SK-N-SH treated with all-trans-retinoic acid at 6 μM for 48 hours (cell line): ENCODE data around the gene CEP350.

Experiments
- ATAC-seq: fragments of 200-7000 bp; cut with Tn5 transposase; 3 replicates; pipeline ENCODE4 v1.9.1; 2020; ENCODE audit warnings: mild to moderate bottlenecking, moderate library complexity
- ARNTL ChIP-seq: fragments of 450-650 bp; formaldehyde crosslinking; IDR thresholded peaks from 2 replicates; pipeline ENCODE4 v1.5.0; 2020; ENCODE audit warnings: low read depth, mild to moderate bottlenecking, moderate library complexity, borderline replicate concordance
- BACH2 ChIP-seq: fragments of 250-450 bp; sonication (Bioruptor Pico); IDR thresholded peaks from 2 replicates; pipeline ENCODE4 v1.9.0; 2021; ENCODE audit warnings: mild to moderate bottlenecking, borderline replicate concordance
- CREB5 ChIP-seq: fragments of 250-450 bp; sonication (Bioruptor Pico); IDR thresholded peaks from 2 replicates; pipeline ENCODE4 v1.5.1; 2020; ENCODE audit warnings: low read depth, mild to moderate bottlenecking, moderate library complexity
- CSDC2 ChIP-seq: fragments of 250-450 bp; sonication (Bioruptor Pico); IDR thresholded peaks from 2 replicates; pipeline ENCODE4 v1.5.0; 2020; ENCODE audit warnings: mild to moderate bottlenecking, moderate library complexity
- ESRRG ChIP-seq: fragments of 250-450 bp; sonication (Bioruptor Pico); IDR thresholded peaks from 2 replicates; pipeline ENCODE4 v1.6.1; 2021; ENCODE audit warnings: mild to moderate bottlenecking
- ISL1 ChIP-seq: fragments of 250-450 bp; sonication (Bioruptor Pico); IDR thresholded peaks from 2 replicates; pipeline ENCODE4 v2.1.2; 2022; ENCODE audit warnings: mild to moderate bottlenecking, moderate library complexity
- OSR1 ChIP-seq: fragments of 250-450 bp; sonication (Bioruptor Pico); IDR thresholded peaks from 2 replicates; pipeline ENCODE4 v1.8.0; 2022; ENCODE audit warnings: moderate library complexity, mild to moderate bottlenecking, inconsistent platforms
- PATZ1 ChIP-seq: fragments of 250-450 bp; sonication (Bioruptor Pico); IDR thresholded peaks from 2 replicates; pipeline ENCODE4 v1.8.0; 2020; ENCODE audit warnings: mild to moderate bottlenecking, moderate library complexity, borderline replicate concordance
- POU6F1 ChIP-seq: fragments of 250-450 bp; sonication (Bioruptor Pico); IDR thresholded peaks from 2 replicates; pipeline ENCODE4 v1.8.0; 2021; ENCODE audit warnings: low read depth, mild to moderate bottlenecking, moderate library complexity, borderline replicate concordance
- PPARA ChIP-seq: fragments of 250-450 bp; sonication (Bioruptor Pico); IDR thresholded peaks from 2 replicates; pipeline ENCODE4 v1.5.0; 2020; ENCODE audit warnings: mild to moderate bottlenecking, borderline replicate concordance
- RARB ChIP-seq: fragments of 250-450 bp; sonication (Bioruptor Pico); IDR thresholded peaks from 2 replicates; pipeline ENCODE4 v1.8.0; 2021; ENCODE audit warnings: mild to moderate bottlenecking, moderate library complexity
- SNAI2 ChIP-seq: fragments of 250-450 bp; sonication (Bioruptor Pico); IDR thresholded peaks from 2 replicates; pipeline ENCODE4 v1.5.0; 2020; ENCODE audit warnings: mild to moderate bottlenecking, moderate library complexity
- TCF4 ChIP-seq: fragments of 250-450 bp; sonication (Bioruptor Pico); IDR thresholded peaks from 2 replicates; pipeline ENCODE4 v1.8.0; 2021; ENCODE audit warnings: mild to moderate bottlenecking, moderate library complexity, borderline replicate concordance
- ZC3H10 ChIP-seq: fragments of 250-450 bp; sonication (Bioruptor Pico); IDR thresholded peaks from 2 replicates; pipeline ENCODE4 v1.5.1; 2021; ENCODE audit warnings: mild to moderate bottlenecking, moderate library complexity
- ZFP3 ChIP-seq: fragments of 250-450 bp; sonication (Bioruptor Pico); IDR thresholded peaks from 2 replicates; pipeline ENCODE4 v1.5.0; 2020; ENCODE audit warnings: mild to moderate bottlenecking, moderate library complexity
- ZFP30 ChIP-seq: fragments of 450-650 bp; formaldehyde crosslinking; IDR thresholded peaks from 2 replicates; pipeline ENCODE4 v1.5.0; 2022; ENCODE audit warnings: mild to moderate bottlenecking, moderate library complexity
- ZNF565 ChIP-seq: fragments of 450-650 bp; formaldehyde crosslinking; conservative IDR thresholded peaks from 2 replicates; pipeline ENCODE4 v1.5.0; 2020; ENCODE audit warnings: low read depth, mild to moderate bottlenecking, moderate library complexity
- ZNF70 ChIP-seq: fragments of 450-650 bp; formaldehyde crosslinking; IDR thresholded peaks from 2 replicates; pipeline ENCODE4 v1.5.0; 2020; ENCODE audit warnings: mild to moderate bottlenecking, moderate library complexity
- ZNF8 ChIP-seq: fragments of 450-650 bp; formaldehyde crosslinking; IDR thresholded peaks from 2 replicates; pipeline ENCODE4 v1.5.0; 2020; ENCODE audit warnings: mild to moderate bottlenecking, moderate library complexity
- TF ChIP-seq, protein P1 (sequence below): fragments of 250-450 bp; sonication (Bioruptor Pico); IDR thresholded peaks from 2 replicates; pipeline ENCODE4 v1.5.1; 2021; ENCODE audit warnings: mild to moderate bottlenecking, moderate library complexity
- TF ChIP-seq, protein P2 (sequence below): fragments of 250-450 bp; sonication (Bioruptor Pico); IDR thresholded peaks from 2 replicates; pipeline ENCODE4 v1.5.0; 2020; ENCODE audit warnings: mild to moderate bottlenecking, moderate library complexity

The CEP350 gene

GRCh38 chr1:180157576-180158057 lies 203.0 kb downstream of the CEP350 start:
- no peak for ATAC-seq
- TF ChIP-seq, protein P1, sequence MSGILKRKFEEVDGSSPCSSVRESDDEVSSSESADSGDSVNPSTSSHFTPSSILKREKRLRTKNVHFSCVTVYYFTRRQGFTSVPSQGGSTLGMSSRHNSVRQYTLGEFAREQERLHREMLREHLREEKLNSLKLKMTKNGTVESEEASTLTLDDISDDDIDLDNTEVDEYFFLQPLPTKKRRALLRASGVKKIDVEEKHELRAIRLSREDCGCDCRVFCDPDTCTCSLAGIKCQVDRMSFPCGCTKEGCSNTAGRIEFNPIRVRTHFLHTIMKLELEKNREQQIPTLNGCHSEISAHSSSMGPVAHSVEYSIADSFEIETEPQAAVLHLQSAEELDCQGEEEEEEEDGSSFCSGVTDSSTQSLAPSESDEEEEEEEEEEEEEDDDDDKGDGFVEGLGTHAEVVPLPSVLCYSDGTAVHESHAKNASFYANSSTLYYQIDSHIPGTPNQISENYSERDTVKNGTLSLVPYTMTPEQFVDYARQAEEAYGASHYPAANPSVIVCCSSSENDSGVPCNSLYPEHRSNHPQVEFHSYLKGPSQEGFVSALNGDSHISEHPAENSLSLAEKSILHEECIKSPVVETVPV (CRISPR knock-in tag), result no peak
- TF ChIP-seq CREB5 (no peak), ISL1 (CRISPR knock-in tag) (no peak), PPARA (CRISPR knock-in tag) (no peak), ZNF8 (CRISPR knock-in tag) (no peak), ZC3H10 (CRISPR knock-in tag) (no peak), ZNF70 (CRISPR knock-in tag) (no peak), RARB (CRISPR knock-in tag) (no peak), OSR1 (CRISPR knock-in tag) (no peak), CSDC2 (CRISPR knock-in tag) (no peak)
- TF ChIP-seq, protein P2, sequence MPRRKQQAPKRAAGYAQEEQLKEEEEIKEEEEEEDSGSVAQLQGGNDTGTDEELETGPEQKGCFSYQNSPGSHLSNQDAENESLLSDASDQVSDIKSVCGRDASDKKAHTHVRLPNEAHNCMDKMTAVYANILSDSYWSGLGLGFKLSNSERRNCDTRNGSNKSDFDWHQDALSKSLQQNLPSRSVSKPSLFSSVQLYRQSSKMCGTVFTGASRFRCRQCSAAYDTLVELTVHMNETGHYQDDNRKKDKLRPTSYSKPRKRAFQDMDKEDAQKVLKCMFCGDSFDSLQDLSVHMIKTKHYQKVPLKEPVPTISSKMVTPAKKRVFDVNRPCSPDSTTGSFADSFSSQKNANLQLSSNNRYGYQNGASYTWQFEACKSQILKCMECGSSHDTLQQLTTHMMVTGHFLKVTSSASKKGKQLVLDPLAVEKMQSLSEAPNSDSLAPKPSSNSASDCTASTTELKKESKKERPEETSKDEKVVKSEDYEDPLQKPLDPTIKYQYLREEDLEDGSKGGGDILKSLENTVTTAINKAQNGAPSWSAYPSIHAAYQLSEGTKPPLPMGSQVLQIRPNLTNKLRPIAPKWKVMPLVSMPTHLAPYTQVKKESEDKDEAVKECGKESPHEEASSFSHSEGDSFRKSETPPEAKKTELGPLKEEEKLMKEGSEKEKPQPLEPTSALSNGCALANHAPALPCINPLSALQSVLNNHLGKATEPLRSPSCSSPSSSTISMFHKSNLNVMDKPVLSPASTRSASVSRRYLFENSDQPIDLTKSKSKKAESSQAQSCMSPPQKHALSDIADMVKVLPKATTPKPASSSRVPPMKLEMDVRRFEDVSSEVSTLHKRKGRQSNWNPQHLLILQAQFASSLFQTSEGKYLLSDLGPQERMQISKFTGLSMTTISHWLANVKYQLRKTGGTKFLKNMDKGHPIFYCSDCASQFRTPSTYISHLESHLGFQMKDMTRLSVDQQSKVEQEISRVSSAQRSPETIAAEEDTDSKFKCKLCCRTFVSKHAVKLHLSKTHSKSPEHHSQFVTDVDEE (CRISPR knock-in tag), result no peak

DNA sequence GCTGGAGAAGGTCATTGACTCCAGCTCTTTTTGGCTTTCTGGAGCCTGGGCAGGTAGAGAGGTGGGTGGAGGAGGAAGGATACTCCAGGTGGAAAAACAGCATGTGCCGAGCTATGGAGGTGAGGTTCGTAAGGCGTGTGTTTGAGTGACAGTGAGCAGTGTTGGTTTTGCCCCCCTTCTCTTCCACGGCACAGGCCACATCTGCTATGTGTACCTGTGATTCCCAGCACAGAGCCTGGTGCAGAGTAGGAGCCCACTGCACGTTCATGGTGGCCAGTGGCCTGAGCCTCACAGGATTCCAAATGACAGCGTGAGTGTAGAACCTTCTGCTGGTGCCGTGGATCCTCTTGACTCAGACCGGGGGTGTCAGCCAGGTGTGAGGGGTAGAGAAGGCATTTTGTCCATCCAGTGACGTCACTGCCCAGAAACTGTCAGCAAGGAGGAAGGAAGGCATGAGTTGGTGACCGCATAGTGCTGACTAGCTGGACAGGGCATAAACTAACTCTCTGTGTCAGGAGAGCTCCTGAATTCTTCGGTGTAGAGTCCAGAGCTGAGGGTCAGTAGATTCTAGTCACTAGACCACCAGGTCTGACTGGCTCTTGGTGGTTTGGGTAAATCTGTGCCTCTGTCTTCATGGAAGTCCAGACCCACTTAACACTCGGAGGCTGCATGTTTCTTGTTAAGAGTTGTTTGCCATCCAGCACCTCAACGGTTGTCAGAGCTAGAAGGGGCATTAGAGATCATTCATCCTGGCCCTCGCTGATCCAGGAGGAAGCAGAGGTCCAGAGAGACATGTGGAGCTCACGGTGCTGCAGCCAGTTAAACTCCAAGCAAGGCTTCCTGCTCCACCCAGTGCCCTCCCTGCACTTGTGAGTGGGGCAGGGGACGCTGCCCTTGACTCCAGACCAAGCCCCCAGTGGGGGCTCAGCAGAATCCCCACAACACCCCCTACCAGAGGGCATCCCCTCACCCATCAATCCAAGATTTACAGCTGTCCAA lies 203.8 kb downstream of the CEP350 start:
- ATAC-seq, result no peak
- TF ChIP-seq POU6F1 (CRISPR knock-in tag), result no peak
- TF ChIP-seq OSR1 (CRISPR knock-in tag), result no peak

DNA sequence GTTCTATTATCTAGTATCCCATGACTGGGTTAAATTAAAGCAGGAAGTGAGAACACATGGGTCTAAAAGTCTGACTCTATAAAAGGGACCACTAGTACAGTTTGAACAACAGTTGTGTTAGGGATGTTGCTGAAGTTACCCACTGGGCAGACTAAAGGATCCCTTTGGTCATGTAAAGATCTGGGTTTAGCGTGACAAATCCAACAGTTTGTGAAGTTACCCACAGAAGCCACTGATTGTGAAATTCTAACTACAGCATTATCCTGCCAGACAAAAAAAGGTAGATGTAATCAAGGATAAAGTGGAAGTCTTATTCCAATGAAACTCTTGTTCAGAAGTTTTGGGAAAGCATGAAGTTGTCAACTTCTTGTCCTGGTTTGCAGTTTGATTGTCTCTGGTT lies 205.7 kb downstream of the CEP350 start:
- TF ChIP-seq ZFP3 (CRISPR knock-in tag), result no peak
- TF ChIP-seq ZNF8 (CRISPR knock-in tag), result no peak
- no peak for TF ChIP-seq ZC3H10 (CRISPR knock-in tag)
- TF ChIP-seq ARNTL (CRISPR knock-in tag), result no peak
- no peak for TF ChIP-seq CSDC2 (CRISPR knock-in tag)
- no peak for TF ChIP-seq ISL1 (CRISPR knock-in tag)
- TF ChIP-seq ZFP30 (CRISPR knock-in tag), result no peak
- TF ChIP-seq ZNF70 (CRISPR knock-in tag), result no peak
- TF ChIP-seq ZNF565 (CRISPR knock-in tag), result no peak
- no peak for ATAC-seq

DNA sequence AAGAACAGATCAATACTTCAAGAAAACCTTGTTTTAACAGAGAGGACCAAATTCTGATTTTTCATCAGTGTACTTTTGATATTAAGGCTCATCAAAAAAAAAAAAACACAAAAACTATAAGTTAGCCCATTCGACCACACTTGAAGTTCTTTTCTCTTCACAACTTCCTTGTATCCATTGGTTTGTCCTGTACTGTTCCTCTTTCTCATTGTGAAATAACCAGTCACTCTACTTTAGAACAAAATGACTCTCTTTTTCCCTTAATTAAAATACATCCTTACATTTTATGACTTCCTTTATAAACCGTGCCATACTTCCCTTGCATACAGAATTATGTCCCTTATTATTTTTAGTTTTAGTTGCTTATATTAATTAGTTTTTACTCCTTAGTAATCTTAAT lies 208.4 kb downstream of the CEP350 start:
- ATAC-seq, result no peak
- TF ChIP-seq CREB5 (no peak), ISL1 (CRISPR knock-in tag) (no peak), CSDC2 (CRISPR knock-in tag) (no peak), ZC3H10 (CRISPR knock-in tag) (no peak), ZNF8 (CRISPR knock-in tag) (no peak), ARNTL (CRISPR knock-in tag) (no peak), ESRRG (CRISPR knock-in tag) (no peak), SNAI2 (no peak), RARB (CRISPR knock-in tag) (no peak), ZNF70 (CRISPR knock-in tag) (no peak), TCF4 (CRISPR knock-in tag) (no peak), PATZ1 (CRISPR knock-in tag) (no peak), BACH2 (CRISPR knock-in tag) (no peak)
- TF ChIP-seq, protein P1 (CRISPR knock-in tag), result no peak
